ENCODE results near the gene PLPP1. TPM values are rescaled to one million over a fixed set of nuclear protein-coding genes. Genes with fewer than 3 reads are reported as not detected.

PLPP1 gene
- total RNA-seq (14.6 TPM), polyA plus RNA-seq (32.5 TPM)
- long read RNA-seq, donor 1, partial matches to known transcripts: 0 of 3 reads
- long read RNA-seq, donor 1, other reads (novel, unspliced or antisense): 0 of 3 reads
- long read RNA-seq, donor 2: 0 reads
- long read RNA-seq, donor 3, transcript PLPP1-202 (6 exons, 1,597 nt): major isoform, 11 of 12 reads
- long read RNA-seq, donor 3, partial matches to known transcripts: 0 of 12 reads
- long read RNA-seq, donor 3, other reads (novel, unspliced or antisense): 0 of 12 reads
- long read RNA-seq, donor 4, transcript PLPP1-202 (6 exons, 1,597 nt): major isoform, 6 of 7 reads
- long read RNA-seq, donor 4, partial matches to known transcripts: 0 of 7 reads
- long read RNA-seq, donor 4, other reads (novel, unspliced or antisense): 0 of 7 reads
- long read RNA-seq, donor 5, transcript PLPP1-202 (6 exons, 1,597 nt): major isoform, 10 of 17 reads
- long read RNA-seq, donor 5, partial matches to known transcripts: 0 of 17 reads
- long read RNA-seq, donor 5, other reads (novel, unspliced or antisense): 5 of 17 reads
- long read RNA-seq, donor 6, transcript PLPP1-202 (6 exons, 1,597 nt): major isoform, 9 of 10 reads
- long read RNA-seq, donor 6, partial matches to known transcripts: 0 of 10 reads
- long read RNA-seq, donor 6, other reads (novel, unspliced or antisense): 0 of 10 reads
- long read RNA-seq, donor 7, partial matches to known transcripts: 0 of 3 reads
- long read RNA-seq, donor 7, other reads (novel, unspliced or antisense): 0 of 3 reads
- long read RNA-seq, donor 8, partial matches to known transcripts: 0 of 3 reads
- long read RNA-seq, donor 8, other reads (novel, unspliced or antisense): 0 of 3 reads
- long read RNA-seq, donor 9, partial matches to known transcripts: 0 of 3 reads
- long read RNA-seq, donor 9, other reads (novel, unspliced or antisense): 0 of 3 reads
- long read RNA-seq, donor 10, transcript PLPP1-202 (6 exons, 1,597 nt): major isoform, 8 of 8 reads
- long read RNA-seq, donor 10, partial matches to known transcripts: 0 of 8 reads
- long read RNA-seq, donor 10, other reads (novel, unspliced or antisense): 0 of 8 reads

DNA sequence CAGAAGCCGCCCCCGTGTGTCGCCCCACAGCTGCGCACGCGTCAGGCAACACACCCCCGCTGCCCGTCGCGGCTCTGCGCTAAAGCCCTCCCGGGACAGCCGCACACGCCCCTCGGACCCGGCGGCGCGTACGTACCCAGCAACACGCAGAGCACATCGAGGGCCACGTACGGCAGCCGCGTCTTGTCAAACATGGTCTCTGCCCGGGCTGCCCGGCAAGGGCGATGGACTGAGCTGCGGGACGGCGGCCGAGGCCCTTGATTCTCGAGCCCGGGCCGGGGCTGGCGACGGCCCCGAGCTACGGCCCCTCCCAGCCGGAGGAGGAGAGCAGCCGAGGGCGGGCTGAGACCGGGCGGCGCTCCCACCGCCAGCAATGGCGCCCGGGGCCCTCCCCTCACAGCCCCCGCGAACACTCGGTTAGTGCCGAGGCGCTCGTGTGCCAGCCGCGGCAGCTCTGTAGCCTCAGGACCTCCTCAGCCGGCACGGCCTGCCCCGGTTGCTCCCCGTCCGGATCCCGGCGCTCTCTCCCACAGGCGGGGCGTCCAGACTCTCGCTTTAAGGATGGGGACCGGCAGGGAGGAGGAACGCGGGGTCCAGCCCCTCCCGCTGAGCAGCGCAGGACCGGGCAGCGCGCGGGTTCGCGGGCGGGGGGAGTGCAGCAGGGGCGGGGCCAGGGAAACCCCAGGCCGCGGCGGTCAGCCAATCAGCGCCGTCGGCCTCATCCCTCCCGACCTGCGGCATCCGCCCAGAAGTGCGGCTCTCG, at the start of gene PLPP1:
TSS of gene PLPP1 (minus strand) at position 529 of the 763 bp plus-strand sequence. CDS start at position 194, 335 bp downstream.
- H3K4me1 ChIP-seq (ENCODE audit: control insufficient read depth in 2 of 2, insufficient read depth in 2 of 2, low read length in 2 of 2): peaks cover 9 to 26% of the 10 kb centered on the region in 2 donors

DNA sequence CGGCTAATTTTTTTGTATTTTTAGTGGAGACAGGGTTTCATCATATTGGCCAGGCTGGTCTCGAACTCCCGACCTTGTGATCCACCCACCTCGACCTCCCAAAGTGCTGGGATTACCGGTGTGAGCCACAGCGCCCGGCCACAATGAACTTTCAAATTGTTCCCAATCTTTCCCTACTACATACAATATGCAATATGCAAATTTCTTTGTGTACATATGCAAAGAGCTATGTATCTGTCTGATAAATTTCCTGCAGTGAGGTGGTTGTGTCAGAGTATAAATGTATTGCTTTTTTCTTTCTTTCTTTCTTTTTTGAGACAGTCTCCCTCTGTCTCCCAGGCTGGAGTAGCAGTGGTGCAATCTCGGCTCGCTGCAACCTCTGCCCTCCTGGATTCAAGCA, 48.8 kb upstream of the PLPP1 start:
- DNase-seq (ENCODE audit: low read depth in 6 of 9, low spot score in 9 of 9): no peak
- no peaks in the 10 kb centered on the region for H3K4me1 ChIP-seq (ENCODE audit: control insufficient read depth in 2 of 2, insufficient read depth in 2 of 2, low read length in 2 of 2)
- H3K36me3 ChIP-seq (ENCODE audit: control insufficient read depth in 2 of 2, insufficient read depth in 2 of 2, low read length in 1 of 2): no peaks in the 10 kb centered on the region
- H3K9me3 ChIP-seq (ENCODE audit: control insufficient read depth in 2 of 2, insufficient read depth in 1 of 2, low read length in 1 of 2): no peaks in the 10 kb centered on the region
- no peaks in the 10 kb centered on the region for H3K27me3 ChIP-seq (ENCODE audit: control insufficient read depth in 2 of 2, insufficient read depth in 1 of 2, low read length in 1 of 2)
- H3K27ac ChIP-seq (ENCODE audit: low read depth in 1 of 2, low read length in 1 of 2): no peak overlapping the region
- H3K4me3 ChIP-seq (ENCODE audit: low read length in 2 of 2): no peak overlapping the region
- 99% methylated on average over 9 of the region's 9 CpGs for WGBS

More for the DNA sequence above, at the start of gene PLPP1:
- Histone ChIP-seq H3K27me3 (ENCODE audit: control insufficient read depth in 2 of 2, insufficient read depth in 1 of 2, low read length in 1 of 2) (no peaks in the 10 kb centered on the region), H3K9me3 (ENCODE audit: control insufficient read depth in 2 of 2, insufficient read depth in 1 of 2, low read length in 1 of 2) (no peaks in the 10 kb centered on the region), H3K4me3 (ENCODE audit: low read length in 2 of 2) (peak within 1 kb of the TSS; percentile 79 to 85), H3K36me3 (ENCODE audit: control insufficient read depth in 2 of 2, insufficient read depth in 2 of 2, low read length in 1 of 2) (peaks cover 0 to 4% of the 10 kb centered on the region in 2 donors), H3K27ac (ENCODE audit: low read depth in 1 of 2, low read length in 1 of 2) (peak within 1 kb of the TSS; percentile 84 to 92)
- DNase-seq (ENCODE audit: low read depth in 6 of 9, low spot score in 9 of 9): peak in 7 of 9 donors; percentile 69 to 90 (median 78)
- WGBS: under 1% methylated on average over 91 of the region's 91 CpGs

GRCh38 chr5:55582256-55582655, 47.5 kb upstream of the PLPP1 start:
- Histone ChIP-seq H3K9me3 (ENCODE audit: control insufficient read depth in 2 of 2, insufficient read depth in 1 of 2, low read length in 1 of 2) (no peaks in the 10 kb centered on the region), H3K4me3 (ENCODE audit: low read length in 2 of 2) (no peak overlapping the region), H3K36me3 (ENCODE audit: control insufficient read depth in 2 of 2, insufficient read depth in 2 of 2, low read length in 1 of 2) (no peaks in the 10 kb centered on the region), H3K4me1 (ENCODE audit: control insufficient read depth in 2 of 2, insufficient read depth in 2 of 2, low read length in 2 of 2) (no peaks in the 10 kb centered on the region), H3K27ac (ENCODE audit: low read depth in 1 of 2, low read length in 1 of 2) (no peak overlapping the region), H3K27me3 (ENCODE audit: control insufficient read depth in 2 of 2, insufficient read depth in 1 of 2, low read length in 1 of 2) (no peaks in the 10 kb centered on the region)
- 10% methylated on average over 2 of the region's 2 CpGs for WGBS
- peak in 1 of 9 donors; percentile 56 for DNase-seq (ENCODE audit: low read depth in 6 of 9, low spot score in 9 of 9)

DNA sequence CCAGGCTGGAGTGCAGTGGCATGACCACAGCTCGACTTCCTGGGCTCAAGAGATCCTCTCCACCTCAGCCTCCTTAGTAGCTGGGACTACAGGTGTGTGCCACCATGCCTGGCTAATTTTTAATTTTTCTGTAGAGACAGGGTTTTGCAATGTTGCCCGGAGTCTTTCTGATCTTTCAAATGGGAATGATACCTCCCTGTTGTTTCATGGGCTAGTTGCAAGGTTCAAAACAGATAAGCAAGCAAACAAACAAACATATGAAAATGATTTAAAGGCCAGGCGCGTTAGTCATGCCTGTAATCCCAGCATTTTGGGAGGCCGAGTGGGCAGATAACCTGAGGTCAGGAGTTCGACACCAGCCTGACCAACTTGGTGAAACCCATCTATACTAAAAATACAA, 45.3 kb upstream of the PLPP1 start:
- Histone ChIP-seq H3K4me1 (ENCODE audit: control insufficient read depth in 2 of 2, insufficient read depth in 2 of 2, low read length in 2 of 2) (no peaks in the 10 kb centered on the region), H3K36me3 (ENCODE audit: control insufficient read depth in 2 of 2, insufficient read depth in 2 of 2, low read length in 1 of 2) (no peaks in the 10 kb centered on the region), H3K27ac (ENCODE audit: low read depth in 1 of 2, low read length in 1 of 2) (no peak overlapping the region), H3K27me3 (ENCODE audit: control insufficient read depth in 2 of 2, insufficient read depth in 1 of 2, low read length in 1 of 2) (no peaks in the 10 kb centered on the region), H3K4me3 (ENCODE audit: low read length in 2 of 2) (no peak overlapping the region), H3K9me3 (ENCODE audit: control insufficient read depth in 2 of 2, insufficient read depth in 1 of 2, low read length in 1 of 2) (no peaks in the 10 kb centered on the region)
- WGBS: 98% methylated on average over 6 of the region's 6 CpGs
- DNase-seq (ENCODE audit: low read depth in 6 of 9, low spot score in 9 of 9): no peak

GRCh38 chr5:55578771-55579170, 44.0 kb upstream of the PLPP1 start:
- H3K36me3 ChIP-seq (ENCODE audit: control insufficient read depth in 2 of 2, insufficient read depth in 2 of 2, low read length in 1 of 2): no peaks in the 10 kb centered on the region
- no peak for DNase-seq (ENCODE audit: low read depth in 6 of 9, low spot score in 9 of 9)
- H3K27me3 ChIP-seq (ENCODE audit: control insufficient read depth in 2 of 2, insufficient read depth in 1 of 2, low read length in 1 of 2): no peaks in the 10 kb centered on the region
- H3K27ac ChIP-seq (ENCODE audit: low read depth in 1 of 2, low read length in 1 of 2): no peak overlapping the region
- no peaks in the 10 kb centered on the region for H3K4me1 ChIP-seq (ENCODE audit: control insufficient read depth in 2 of 2, insufficient read depth in 2 of 2, low read length in 2 of 2)
- H3K9me3 ChIP-seq (ENCODE audit: control insufficient read depth in 2 of 2, insufficient read depth in 1 of 2, low read length in 1 of 2): no peaks in the 10 kb centered on the region
- no peak overlapping the region for H3K4me3 ChIP-seq (ENCODE audit: low read length in 2 of 2)

- WGBS: 96% methylated on average over 6 of the region's 6 CpGs
- Histone ChIP-seq H3K4me1 (ENCODE audit: control insufficient read depth in 2 of 2, insufficient read depth in 2 of 2, low read length in 2 of 2) (no peaks in the 10 kb centered on the region), H3K27ac (ENCODE audit: low read depth in 1 of 2, low read length in 1 of 2) (no peak overlapping the region), H3K9me3 (ENCODE audit: control insufficient read depth in 2 of 2, insufficient read depth in 1 of 2, low read length in 1 of 2) (no peaks in the 10 kb centered on the region), H3K27me3 (ENCODE audit: control insufficient read depth in 2 of 2, insufficient read depth in 1 of 2, low read length in 1 of 2) (no peaks in the 10 kb centered on the region), H3K36me3 (ENCODE audit: control insufficient read depth in 2 of 2, insufficient read depth in 2 of 2, low read length in 1 of 2) (no peaks in the 10 kb centered on the region), H3K4me3 (ENCODE audit: low read length in 2 of 2) (no peak overlapping the region)
- DNase-seq (ENCODE audit: low read depth in 6 of 9, low spot score in 9 of 9): no peak
Observed at GRCh38 chr5:55577353-55578060, 42.7 kb upstream of the PLPP1 start.

- Histone ChIP-seq H3K4me3 (ENCODE audit: low read length in 2 of 2) (no peak overlapping the region), H3K36me3 (ENCODE audit: control insufficient read depth in 2 of 2, insufficient read depth in 2 of 2, low read length in 1 of 2) (no peaks in the 10 kb centered on the region), H3K27me3 (ENCODE audit: control insufficient read depth in 2 of 2, insufficient read depth in 1 of 2, low read length in 1 of 2) (no peaks in the 10 kb centered on the region), H3K4me1 (ENCODE audit: control insufficient read depth in 2 of 2, insufficient read depth in 2 of 2, low read length in 2 of 2) (peaks cover 0 to 3% of the 10 kb centered on the region in 2 donors), H3K9me3 (ENCODE audit: control insufficient read depth in 2 of 2, insufficient read depth in 1 of 2, low read length in 1 of 2) (no peaks in the 10 kb centered on the region), H3K27ac (ENCODE audit: low read depth in 1 of 2, low read length in 1 of 2) (no peak overlapping the region)
- no peak for DNase-seq (ENCODE audit: low read depth in 6 of 9, low spot score in 9 of 9)
- 94% methylated on average over 2 of the region's 2 CpGs for WGBS
Observed at GRCh38 chr5:55576661-55577060, 41.9 kb upstream of the PLPP1 start.

GRCh38 chr5:55575815-55576583, 41.2 kb upstream of the PLPP1 start:
- H3K27ac ChIP-seq (ENCODE audit: low read depth in 1 of 2, low read length in 1 of 2): no peak overlapping the region
- 86% methylated on average over 8 of the region's 8 CpGs for WGBS

More at GRCh38 chr5:55575815-55576583, 41.2 kb upstream of the PLPP1 start:
- Histone ChIP-seq H3K4me1 (ENCODE audit: control insufficient read depth in 2 of 2, insufficient read depth in 2 of 2, low read length in 2 of 2) (peaks cover 0 to 3% of the 10 kb centered on the region in 2 donors), H3K9me3 (ENCODE audit: control insufficient read depth in 2 of 2, insufficient read depth in 1 of 2, low read length in 1 of 2) (no peaks in the 10 kb centered on the region), H3K36me3 (ENCODE audit: control insufficient read depth in 2 of 2, insufficient read depth in 2 of 2, low read length in 1 of 2) (no peaks in the 10 kb centered on the region), H3K27me3 (ENCODE audit: control insufficient read depth in 2 of 2, insufficient read depth in 1 of 2, low read length in 1 of 2) (no peaks in the 10 kb centered on the region), H3K4me3 (ENCODE audit: low read length in 2 of 2) (no peak overlapping the region)
- no peak for DNase-seq (ENCODE audit: low read depth in 6 of 9, low spot score in 9 of 9)
